Left renal cortex interstitium (tissue), 4 donors: Measurements from ENCODE around the gene SGSH. TPM values are rescaled to one million over a fixed set of nuclear protein-coding genes. Genes with fewer than 3 reads are reported as not detected.
"Not testable (repeated sequence)": the region's sequence is repeated elsewhere in the genome, so short reads cannot be mapped to it uniquely, and the experiment has no call there.

Experiments
- DNase-seq, 4 donors: peaks; one replicate each; pipeline ENCODE4 v3.0.0-alpha.2; 2013; ENCODE audit warnings: low read depth in 4 of 4, low spot score in 2 of 4, missing footprints in 1 of 4
- polyA plus RNA-seq, 4 donors: library from polyadenylated mRNA; unstranded; fragments of 120-200 nt; gene quantifications; one replicate each; pipeline ENCODE4 v1.2.1, GENCODE V29; 2013; ENCODE audit not compliant: insufficient read length in 4 of 4

The SGSH gene
- 10 to 100 TPM; 27.7 to 59.7 (median 45.2) TPM for polyA plus RNA-seq

DNA sequence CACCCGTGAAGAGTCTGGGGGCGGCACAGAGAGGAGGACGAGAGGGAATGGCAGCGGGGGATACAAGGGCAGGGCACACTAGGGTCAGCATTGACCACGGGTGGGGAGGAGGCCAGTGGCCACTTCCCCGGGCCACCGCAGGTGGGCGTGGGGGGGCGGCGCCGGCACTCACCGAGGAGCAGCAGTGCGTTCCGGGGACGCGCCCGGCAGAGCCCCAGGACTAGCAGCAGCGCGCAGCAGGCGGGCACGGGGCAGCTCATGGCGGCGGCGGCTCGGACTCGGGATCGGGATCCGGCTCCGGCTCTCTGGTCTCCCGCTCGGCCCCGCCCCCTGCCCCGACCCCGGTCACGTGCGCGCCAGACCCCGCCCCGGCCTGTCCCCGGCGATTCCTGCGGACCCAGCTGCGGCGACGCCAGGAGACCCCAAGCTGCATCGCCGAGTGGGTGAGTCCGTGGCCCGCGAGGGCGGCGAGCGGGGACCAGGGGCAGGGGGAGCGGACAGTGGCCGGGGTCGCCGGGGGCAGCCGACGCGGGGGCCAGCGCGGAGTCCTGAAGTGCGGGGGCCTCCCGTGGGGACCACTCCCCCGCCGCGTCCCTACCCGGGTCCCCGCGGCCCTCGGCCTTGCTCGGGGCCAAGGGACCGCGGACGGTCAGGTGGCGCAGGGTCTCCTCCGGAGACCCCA lies at the start of gene SGSH, which contains the start of gene SLC26A11:
Gene SGSH, minus strand, starts transcription at position 280 of the 682 bp plus-strand sequence. Its CDS starts 20 bp downstream, at position 260.
Gene SLC26A11, plus strand, starts transcription at position 374 of the 682 bp plus-strand sequence. CDS start 1,134 bp downstream, outside the sequence.
- peak in 3 of 4 donors; percentile 46 to 49 (median 48) for DNase-seq

DNA sequence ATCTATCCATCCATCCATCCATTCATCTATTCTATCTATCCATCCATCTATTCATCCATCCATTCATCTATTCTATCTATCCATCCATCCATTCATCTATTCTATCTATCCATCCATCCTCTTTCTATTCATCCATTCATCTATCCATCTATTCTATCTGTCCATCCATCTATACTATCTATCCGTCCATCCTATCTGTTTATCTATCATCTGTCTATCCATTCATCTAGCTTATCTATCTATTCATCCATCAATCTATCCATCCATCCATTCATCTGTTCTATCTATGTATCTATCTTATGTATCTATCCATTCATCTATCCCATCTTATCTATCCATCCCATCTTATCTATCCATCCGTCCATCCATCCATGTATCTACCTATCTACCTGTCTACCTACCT lies 49.3 kb upstream of the SGSH start:
- no peak for DNase-seq

DNA sequence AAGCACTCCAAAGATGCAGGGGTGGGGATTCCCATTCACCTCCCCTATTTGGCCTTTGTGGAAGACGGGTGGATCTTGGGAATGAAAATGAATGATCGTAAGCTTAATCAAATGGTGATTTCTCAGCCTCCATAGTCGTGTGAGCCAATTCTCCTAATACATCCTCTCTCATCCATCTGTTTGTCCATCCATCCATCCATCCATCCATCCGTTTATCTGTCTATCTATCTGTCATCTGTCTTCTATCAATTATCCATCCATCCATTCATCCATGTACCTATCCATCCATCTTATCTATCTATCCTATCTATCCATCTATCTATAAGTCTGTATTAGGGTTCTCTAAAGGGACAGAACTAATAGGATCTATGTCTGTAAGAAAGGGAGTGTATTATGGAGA lies 48.3 kb upstream of the SGSH start:
- DNase-seq: no peak

DNA sequence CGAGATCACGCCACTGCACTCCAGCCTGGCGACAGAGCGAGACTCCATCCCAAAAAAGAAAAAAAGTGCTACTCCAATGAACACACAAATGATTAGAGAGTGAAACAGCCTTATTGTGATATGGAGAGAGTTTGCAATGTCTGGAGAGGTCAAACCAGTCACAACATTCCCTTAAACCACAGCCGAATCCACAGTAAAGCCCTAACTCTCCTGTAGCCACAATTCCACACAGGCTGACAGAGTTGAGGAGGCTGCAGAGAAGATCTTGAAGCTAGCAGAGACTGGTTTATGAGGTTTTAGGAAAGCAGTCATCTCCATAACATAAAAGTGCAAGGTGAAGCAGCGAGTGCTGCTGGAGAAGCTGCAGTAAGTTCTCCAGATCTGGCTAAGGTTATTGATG lies 47.3 kb upstream of the SGSH start:
- no peak for DNase-seq

DNA sequence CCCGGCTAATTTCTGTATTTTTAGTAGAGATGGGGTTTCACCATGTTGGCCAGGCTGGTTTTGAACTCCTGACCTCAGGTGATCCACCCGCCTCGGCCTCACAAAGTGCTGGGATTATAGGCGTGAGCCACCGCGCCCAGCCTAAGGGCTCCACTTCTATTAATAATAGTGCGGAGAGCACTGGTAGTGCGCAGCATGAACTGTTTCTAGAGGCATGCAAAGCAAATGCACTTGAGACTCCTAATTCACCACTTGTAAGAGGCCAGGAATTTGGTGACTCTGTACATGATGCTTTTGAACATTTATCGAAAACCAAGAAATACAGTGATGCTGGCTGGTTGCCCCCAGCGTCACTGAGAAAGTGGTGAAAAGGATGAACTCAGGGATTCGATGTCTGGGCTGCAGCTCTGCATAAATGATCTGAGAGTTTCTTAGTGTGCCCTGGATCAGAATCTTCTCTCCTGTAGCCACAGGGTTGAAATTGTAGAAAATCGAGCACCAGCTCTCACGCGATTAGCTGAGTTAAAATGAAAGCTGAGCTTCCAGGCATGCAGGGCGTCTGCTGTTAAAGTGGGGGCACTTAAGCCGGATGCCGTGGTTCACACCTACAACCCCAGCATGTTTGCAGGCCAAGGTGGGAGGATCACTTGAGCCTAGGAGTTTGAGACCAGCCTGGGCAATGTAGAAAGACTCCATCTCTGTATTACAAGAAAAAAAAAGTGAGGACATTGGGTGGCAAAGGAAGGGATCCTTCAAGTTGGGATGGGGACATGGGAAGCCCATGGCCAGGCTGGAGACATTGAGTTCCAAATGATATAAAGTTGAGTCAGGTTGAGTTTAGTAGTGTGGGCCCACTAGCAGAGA lies 45.3 kb upstream of the SGSH start:
- no peak for DNase-seq

DNA sequence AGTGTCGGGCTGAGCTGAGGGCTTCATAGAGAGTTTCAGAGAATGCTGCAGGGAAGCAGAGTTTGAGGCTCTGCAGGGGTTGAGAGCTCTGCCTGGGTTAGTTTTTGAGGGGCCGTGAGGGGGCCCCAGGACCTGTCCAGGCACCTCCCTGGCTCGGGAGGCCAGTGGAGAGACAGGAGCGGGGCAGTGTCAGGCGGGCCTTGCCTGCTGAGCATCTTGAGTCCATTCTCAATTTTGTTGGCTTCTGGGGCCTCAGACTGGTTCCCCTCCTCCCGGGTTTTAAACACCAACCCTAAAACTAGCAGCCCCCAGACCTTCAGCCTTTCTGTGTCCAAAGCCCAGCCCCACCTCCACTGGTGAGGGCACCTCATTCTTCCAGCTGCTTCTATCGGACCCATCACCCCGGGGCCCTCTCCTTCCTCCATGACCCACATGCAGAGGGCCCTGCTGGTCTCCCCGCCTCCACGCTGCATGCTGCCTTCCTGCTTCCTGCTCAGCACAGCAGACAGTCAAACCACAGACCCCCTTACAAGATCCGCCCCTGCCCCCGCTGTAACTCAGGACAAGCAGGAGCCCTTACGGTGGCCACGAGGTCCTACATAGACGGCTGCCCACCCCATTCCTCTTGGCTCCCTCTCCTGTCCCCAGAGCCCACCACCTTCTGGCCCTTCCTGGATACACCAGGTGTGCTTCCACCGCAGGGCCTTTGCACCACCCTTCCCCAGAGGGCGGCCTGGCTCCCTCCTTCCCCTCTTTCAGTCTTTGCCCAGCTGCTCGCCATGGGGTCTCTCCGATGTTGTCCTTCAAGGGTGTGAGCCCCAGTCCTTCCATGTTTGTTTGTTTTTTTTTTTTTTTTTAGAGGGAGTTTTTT lies 44.3 kb upstream of the SGSH start:
- no peak for DNase-seq

DNA sequence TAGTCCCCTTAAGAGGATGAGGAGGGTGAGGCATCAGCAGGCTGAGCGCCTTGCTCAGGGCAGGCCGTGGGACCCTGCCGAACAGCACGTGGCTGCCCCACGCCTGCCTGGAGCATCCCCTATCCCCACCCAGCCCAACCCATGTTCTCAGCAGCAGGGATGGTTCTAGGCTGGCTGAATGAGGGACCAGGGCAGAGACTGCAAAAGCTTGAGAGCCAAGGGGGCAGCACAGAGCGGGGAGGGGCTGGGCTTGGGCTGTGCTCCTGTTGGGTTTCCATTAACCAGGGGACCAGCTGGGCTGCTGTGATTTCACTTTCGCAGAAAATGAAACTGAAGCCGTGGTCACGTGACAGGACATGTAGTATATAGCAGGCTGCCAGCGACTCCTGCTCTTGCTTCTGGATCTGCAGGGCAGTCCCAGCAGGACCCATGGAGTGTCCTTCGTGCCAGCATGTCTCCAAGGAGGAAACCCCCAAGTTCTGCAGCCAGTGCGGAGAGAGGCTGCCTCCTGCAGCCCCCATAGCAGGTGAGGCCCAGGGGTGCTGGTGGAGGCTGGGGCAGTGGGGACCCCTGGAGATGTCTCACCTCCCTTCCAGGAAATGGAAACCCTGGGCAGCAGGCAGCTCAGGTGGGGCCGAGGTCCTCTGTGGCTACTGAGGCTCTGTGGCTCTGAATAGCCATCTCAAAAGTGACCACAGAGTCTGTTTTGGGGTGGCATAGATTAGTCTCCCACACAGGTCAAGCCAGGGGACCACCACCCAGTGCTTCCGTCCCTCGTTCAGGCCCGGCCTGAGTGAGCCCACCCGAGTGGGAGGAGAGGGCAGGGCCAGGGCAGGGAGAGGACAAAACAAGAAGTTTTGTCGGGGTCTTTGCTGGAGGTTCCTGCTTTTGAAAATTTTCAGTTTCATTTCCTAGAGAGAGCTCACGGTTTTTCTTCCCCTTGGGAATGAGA lies 43.4 kb upstream of the SGSH start:
- DNase-seq: peak in 2 of 4 donors; percentile 79 to 88

DNA sequence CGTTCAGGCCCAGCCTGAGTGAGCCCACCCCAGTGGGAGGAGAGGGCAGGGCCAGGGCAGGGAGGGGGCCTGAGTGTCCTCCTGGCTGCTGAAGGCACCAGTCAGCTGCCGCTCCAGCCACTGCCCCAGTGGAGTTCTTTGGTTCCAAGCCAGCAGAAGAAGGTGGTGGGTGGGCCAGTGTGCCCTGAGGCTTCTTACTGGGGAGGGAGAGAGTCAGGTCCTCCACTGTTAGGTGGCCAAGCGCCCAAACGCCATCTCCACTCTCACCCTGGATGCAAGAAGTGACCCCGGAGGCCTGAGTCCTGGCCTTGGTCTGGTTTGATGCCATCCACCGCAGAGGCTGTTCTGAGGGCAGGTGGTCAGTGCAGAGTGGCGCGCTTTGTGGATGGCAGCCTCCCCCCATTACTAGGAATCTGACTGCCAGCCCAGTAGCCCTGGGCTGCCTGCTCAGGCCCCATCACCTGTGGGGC lies 42.7 kb upstream of the SGSH start:
- no peak for DNase-seq

DNA sequence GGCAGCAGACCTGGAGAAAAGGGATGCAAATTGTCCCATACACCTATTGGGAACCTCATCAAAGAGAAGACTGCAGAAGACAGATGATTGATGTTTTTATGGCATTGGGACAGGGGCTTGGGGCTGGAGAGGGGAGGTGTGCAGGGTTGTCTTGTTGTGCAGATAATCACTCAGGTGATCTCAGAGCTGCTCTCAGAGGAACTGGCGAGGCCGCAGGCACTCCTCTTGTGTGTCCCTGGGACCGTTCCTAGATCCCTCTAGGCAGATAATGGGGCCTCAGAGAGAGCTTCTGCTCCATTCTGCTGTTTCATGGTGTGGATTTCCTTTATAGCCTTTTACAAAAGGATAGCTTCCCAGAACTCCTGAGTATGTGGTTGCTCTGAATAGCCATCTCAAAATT lies 42.2 kb upstream of the SGSH start:
- no peak for DNase-seq

DNA sequence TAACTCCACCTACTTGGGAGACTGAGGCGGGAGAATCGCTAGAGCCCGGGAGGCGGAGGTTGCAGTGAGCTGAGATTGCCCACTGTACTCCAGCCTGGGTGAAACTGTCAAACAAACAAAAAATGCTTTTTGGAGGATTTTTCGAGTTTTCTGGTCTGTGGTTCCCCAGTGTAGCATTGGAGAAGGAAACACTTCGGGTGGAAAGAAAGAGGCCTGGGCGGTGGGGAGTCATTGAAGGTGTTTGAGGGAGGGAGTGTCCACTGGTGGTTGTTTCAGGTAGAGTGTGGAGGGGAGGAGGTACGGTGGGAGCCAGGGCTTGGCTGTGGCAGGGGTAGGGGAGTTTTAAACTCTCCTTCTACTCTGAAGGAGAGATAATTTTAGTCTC lies 41.8 kb upstream of the SGSH start:
- DNase-seq: no peak

DNA sequence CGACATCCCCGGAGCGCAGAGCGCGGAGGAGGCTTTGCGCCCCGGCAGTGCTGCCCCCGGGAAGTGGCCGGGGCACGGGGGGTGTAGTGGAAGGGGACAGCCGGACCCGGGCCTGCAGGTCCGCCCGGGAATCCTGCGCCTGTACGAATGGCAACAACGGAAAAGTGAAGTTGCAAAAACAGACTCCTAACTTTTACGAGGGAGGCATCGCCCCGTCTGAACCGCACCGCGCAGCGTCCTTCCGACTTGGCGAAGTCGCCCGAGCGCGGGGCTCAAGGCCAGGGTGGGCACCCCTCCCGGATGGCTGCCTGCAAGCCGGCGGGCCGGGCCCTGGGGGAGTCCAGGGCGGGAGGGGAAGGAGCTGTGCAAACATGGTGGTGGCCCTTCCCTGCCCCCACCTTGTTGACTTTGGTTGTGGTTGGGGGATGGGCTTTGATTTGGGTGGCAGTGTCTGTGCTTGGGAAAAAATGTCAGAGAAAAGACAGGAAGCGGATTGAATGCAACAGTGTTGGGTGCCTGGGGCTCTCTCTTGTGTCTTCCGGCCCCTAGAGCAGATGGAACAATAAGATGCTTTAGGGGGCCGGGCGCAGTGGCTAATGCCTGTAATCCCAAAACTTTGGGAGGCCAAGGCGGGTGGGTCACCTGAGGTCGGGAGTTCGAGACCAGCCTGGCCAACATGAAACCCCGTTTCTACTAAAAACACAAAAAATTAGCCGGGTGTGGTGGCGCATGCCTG lies 41.2 kb upstream of the SGSH start:
- no peak for DNase-seq

DNA sequence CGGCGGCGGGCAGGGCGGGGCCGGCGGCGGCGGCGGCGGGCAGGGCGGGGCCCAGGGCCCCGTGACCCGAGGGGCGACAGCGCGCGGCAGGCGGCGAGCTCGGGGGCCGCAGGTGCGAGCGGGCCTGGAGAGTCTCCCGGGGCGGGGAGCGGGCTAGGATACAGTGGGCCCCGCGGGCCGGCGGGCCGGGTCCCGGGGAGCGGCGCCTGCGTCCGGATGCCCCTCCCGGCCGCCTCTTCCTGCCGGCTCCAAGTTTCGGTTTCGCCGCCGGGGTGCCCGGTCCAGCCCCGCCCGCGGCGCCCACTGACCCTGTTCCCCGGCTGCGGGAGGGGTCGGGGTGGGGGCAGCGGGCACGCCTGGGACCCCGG lies 40.6 kb upstream of the SGSH start, which contains the start of gene RNF213:
Gene RNF213, plus strand, starts transcription at position 62 of the 368 bp plus-strand sequence. CDS start 2,830 bp downstream, outside the sequence.
- DNase-seq: no peak

DNA sequence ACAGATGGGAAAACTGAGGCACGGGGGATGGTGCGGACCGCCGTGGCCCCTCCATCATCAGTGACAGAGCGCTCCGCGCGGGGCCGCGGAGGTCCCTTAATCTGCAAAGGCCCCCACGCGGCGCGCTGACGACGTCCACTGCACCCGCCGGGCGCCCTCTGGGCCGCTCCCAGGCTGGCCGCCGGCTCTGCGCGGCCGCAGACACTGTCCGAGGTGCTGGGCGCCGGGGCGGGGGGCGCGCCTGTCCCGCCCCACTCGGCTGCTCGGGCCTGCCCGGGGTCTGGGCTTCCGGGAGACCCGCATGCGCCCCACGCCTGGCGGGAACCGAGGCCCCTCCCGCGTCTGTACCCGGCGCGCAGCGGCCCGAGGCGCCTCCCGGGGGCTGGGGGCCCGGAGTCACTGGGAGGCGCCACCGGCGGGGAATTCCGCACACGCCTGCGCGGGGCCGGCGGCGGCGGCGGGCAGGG lies 40.0 kb upstream of the SGSH start:
- no peak for DNase-seq

DNA sequence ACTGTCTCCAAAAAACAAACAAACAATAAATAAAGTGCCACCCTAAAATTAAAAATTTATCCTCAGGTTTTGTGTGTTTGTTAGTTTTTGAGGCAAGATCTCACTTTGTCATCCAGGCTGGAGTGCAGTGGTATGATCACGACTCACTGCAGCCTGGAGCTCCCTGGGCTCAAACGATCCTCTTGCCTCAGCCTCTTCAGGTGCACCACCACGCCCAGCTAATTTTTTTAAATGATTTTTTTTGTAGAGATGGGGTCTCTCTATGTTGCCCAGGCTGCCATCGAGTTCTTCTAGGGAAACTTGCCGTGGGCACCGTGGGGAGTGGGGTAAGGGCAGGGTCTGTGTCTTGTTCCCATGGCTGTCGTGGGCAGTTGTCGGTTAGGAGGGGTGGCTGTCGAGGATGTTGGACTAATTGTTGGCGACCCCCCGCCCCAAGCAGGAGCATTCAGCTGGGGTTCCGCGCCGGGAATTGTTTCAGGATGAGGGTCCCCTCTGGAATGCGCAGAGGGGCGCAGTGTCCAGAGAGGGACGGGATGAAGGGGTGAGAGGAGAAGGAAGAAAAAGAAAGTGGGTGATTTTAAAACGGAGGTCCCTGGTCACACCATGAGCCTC lies 39.4 kb upstream of the SGSH start:
- DNase-seq: no peak

DNA sequence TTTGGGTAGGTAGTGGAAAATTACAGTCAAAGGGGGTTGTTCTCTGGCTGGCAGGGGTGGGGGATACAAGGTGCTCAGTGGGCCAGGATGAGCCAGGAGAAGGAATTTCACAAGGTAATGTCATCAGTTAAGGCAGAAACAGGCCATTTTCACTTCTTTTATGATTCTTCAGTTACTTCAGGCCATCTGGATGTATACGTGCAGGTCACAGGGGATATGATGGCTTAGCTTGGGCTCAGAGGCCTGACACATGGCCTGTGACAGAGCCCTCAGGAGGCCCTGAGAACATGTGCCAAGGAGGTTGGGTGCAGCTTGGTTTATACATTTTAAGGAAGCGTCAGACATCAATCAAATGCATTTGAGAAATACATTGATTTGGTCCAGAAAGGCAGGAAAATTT lies 38.2 kb upstream of the SGSH start:
- not testable (repeated sequence) for DNase-seq

DNA sequence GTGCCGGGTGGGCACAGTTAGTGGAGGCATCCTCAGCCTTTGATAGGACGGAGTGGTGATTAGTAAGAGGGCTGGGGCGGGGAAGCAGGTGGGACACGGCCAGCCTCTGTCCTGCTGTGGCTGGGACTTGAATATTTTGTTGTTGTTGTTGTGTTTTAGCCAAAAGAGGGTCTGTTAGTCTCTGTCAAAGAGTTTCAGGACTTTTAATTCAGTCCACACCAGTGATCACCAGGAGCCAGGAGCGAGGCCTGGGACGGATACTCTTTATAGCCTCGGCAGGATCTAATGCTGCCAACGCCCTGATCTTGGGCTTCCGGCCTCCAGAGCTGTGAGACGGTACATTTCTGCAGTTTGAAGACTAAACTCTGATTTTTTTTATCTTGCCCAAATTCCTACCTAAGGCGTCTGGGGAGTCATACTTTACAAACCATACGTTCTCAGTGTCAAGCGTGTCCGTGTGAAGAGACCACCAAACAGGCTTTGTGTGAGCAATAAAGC lies 37.6 kb upstream of the SGSH start:
- DNase-seq: no peak

DNA sequence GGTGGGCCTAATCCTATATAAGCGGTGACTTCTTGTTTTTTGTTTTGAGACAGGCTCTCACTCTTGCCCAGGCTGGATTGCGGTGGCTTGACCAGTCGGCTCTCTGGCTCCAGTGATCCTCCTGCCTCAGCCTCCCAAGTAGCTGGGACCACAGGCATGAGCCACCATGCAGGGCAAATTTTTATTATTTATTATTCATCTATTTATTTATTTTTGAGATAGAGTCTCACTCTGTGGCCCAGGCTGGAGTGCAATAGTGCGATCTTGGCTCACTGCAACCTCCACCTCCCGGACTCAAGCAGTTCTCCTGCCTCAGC lies 35.9 kb upstream of the SGSH start:
- DNase-seq: no peak
